K562 (cell line): Measurements from ENCODE around the gene ADAM23. TPM values are rescaled to one million over a fixed set of nuclear protein-coding genes. Genes with fewer than 3 reads are reported as not detected.

Source experiments
- ATAC-seq: fragments of 200-7000 bp; cut with Tn5 transposase; 3 replicates; pipeline ENCODE4 v1.9.1; 2020; ENCODE audit warnings: moderate library complexity
- BruUV-seq: library from RNA; stranded (reverse); fragments of 400-500 nt; replicated peaks from 2 replicates; lab custom pipeline; 2021; lab: Mats Ljungman, UMichigan
- CTCF ChIA-PET: fragments of 300-600 bp; formaldehyde crosslinking; extraction: SDS; loops from one replicate; lab custom pipeline; 2021; ENCODE audit warnings: low intra/inter-chr PET ratio; lab: Yijun Ruan, JAX
- POLR2A ChIA-PET: fragments of 300-600, 350-650 bp; sonication (Branson Sonifier 250); formaldehyde crosslinking; extraction: SDS; loops from one replicate; lab custom pipeline; 2021; ENCODE audit warnings: antibody characterized with exemption, inconsistent platforms; lab: Yijun Ruan, JAX
- DNase-seq, 4 experiments: peaks; one replicate each; pipeline versions ENCODE4 v3.0.0 to v3.0.0-alpha.2; 2011 to 2018; ENCODE audit warnings: low spot score in 3 of 4, mixed read lengths in 3 of 4; ENCODE audit errors: extremely low read depth in 1 of 4
- FAIRE-seq: peaks from 2 replicates; lab custom pipeline; 2011; peaks lifted over from hg19 to GRCh38; lab: Jason Lieb, UNC
- H2AFZ ChIP-seq: 2 replicates; pipeline ENCODE4 v1.6.0; 2011; ENCODE audit warnings: low read depth, low read length, control low read depth, inconsistent platforms
- H3K27ac ChIP-seq: fragments of 200-600 bp; 3 replicates; pipeline ENCODE4 v1.8.0; 2011; ENCODE audit warnings: low read depth, mild to moderate bottlenecking, control low read depth, inconsistent platforms, low read length, moderate library complexity, mixed read lengths; ENCODE audit errors: extremely low read depth
- H3K27me3 ChIP-seq, 2 experiments: fragments of 300-600 bp in 1 of 2; 2 replicates in 1 of 2; 3 replicates in 1 of 2; pipeline versions ENCODE4 v1.6.0 to v1.8.0; 2011; ENCODE audit warnings: inconsistent platforms in 2 of 2, low read length in 2 of 2, mild to moderate bottlenecking in 1 of 2, mixed read lengths in 1 of 2, moderate library complexity in 1 of 2; ENCODE audit not compliant: control insufficient read depth in 2 of 2, insufficient read depth in 2 of 2
- H3K36me3 ChIP-seq: fragments of 300-600 bp; 3 replicates; pipeline ENCODE4 v1.8.0; 2011; ENCODE audit warnings: mild to moderate bottlenecking, low read length, inconsistent platforms; ENCODE audit not compliant: control insufficient read depth, insufficient read depth
- H3K4me1 ChIP-seq, 2 experiments: fragments of 200-600 bp in 1 of 2; replicated peaks in 1 of 2; 2 replicates in 1 of 2; 3 replicates in 1 of 2; pipeline versions ENCODE4 v1.5.1 to v1.8.0; 2011; ENCODE audit warnings: inconsistent platforms in 2 of 2, low read length in 2 of 2, mild to moderate bottlenecking in 1 of 2, mixed read lengths in 1 of 2, moderate library complexity in 1 of 2; ENCODE audit not compliant: control insufficient read depth in 2 of 2, insufficient read depth in 2 of 2
- H3K4me2 ChIP-seq: 2 replicates; pipeline ENCODE4 v1.6.1; 2011; ENCODE audit warnings: low read length, control low read depth, inconsistent platforms, mixed read lengths; ENCODE audit not compliant: insufficient read depth
- H3K4me3 ChIP-seq: fragments of 200-600 bp; sonication (generic), shearing (Covaris generic); 2 replicates; pipeline ENCODE4 v1.5.1; 2016; ENCODE audit warnings: control low read depth, inconsistent platforms
- H3K79me2 ChIP-seq: fragments of 200-600 bp; 3 replicates; pipeline ENCODE4 v1.8.0; 2011; ENCODE audit warnings: low read length, inconsistent platforms; ENCODE audit not compliant: control insufficient read depth, insufficient read depth
- H3K9ac ChIP-seq, 2 experiments: 2 replicates each; pipeline versions ENCODE4 v1.6.0 to v1.6.1; 2011; ENCODE audit warnings: low read depth in 2 of 2, low read length in 2 of 2, control low read depth in 1 of 2, inconsistent platforms in 1 of 2, mild to moderate bottlenecking in 1 of 2, mixed read lengths in 1 of 2; ENCODE audit not compliant: insufficient read depth in 1 of 2
- H3K9me1 ChIP-seq: one replicate; pipeline ENCODE4 v1.6.0; 2011; ENCODE audit warnings: inconsistent platforms, mild to moderate bottlenecking, low read length, moderate library complexity; ENCODE audit not compliant: control insufficient read depth, insufficient read depth
- H3K9me3 ChIP-seq: replicated peaks from 2 replicates; pipeline ENCODE4 v1.5.1; 2011; ENCODE audit warnings: low read depth, low read length, inconsistent platforms; ENCODE audit not compliant: control insufficient read depth, insufficient read depth
- H4K20me1 ChIP-seq: replicated peaks from 2 replicates; pipeline ENCODE4 v1.6.1; 2011; ENCODE audit warnings: low read length, inconsistent platforms, mixed read lengths; ENCODE audit not compliant: control insufficient read depth, insufficient read depth
- CBX3 ChIP-seq, 2 experiments: IDR thresholded peaks; 1 replicate in 1 of 2; 2 replicates in 1 of 2; pipeline ENCODE4 v1.6.1; 2012; ENCODE audit warnings: inconsistent platforms in 2 of 2, low read length in 2 of 2, borderline replicate concordance in 1 of 2, control low read depth in 1 of 2
- FIP1L1 ChIP-seq: fragments of 200-400 bp; formaldehyde crosslinking; IDR thresholded peaks from 2 replicates; pipeline ENCODE4 v1.6.1; 2018; ENCODE audit warnings: mild to moderate bottlenecking, low read depth, low read length; ENCODE audit not compliant: poor library complexity, severe bottlenecking
- KLF13 ChIP-seq: fragments of 450-650 bp; IDR thresholded peaks from 2 replicates; pipeline ENCODE4 v1.6.1; 2016; ENCODE audit warnings: missing genetic modification characterization, low read depth, mild to moderate bottlenecking, missing compliant biosample characterization, moderate library complexity, borderline replicate concordance
- KLF16 ChIP-seq: IDR thresholded peaks from 2 replicates; pipeline ENCODE4 v1.6.1; 2016; ENCODE audit warnings: antibody characterized with exemption
- MXI1 ChIP-seq: IDR thresholded peaks from 2 replicates; pipeline ENCODE4 v1.6.1; 2011; ENCODE audit warnings: low read depth, mild to moderate bottlenecking, improper control_type of control experiment, low read length
- SIN3B ChIP-seq: fragments of 450-650 bp; IDR thresholded peaks from 2 replicates; pipeline ENCODE4 v1.6.1; 2017; ENCODE audit warnings: low read depth, mild to moderate bottlenecking, moderate library complexity
- SRSF3 ChIP-seq: fragments of 200-400 bp; formaldehyde crosslinking; IDR thresholded peaks from 2 replicates; pipeline ENCODE4 v1.6.1; 2016; ENCODE audit warnings: mild to moderate bottlenecking, low read length, moderate library complexity; ENCODE audit not compliant: insufficient read depth
- ZNF717 ChIP-seq: fragments of 250-450 bp; sonication (Bioruptor Pico); IDR thresholded peaks from 2 replicates; pipeline ENCODE4 v1.5.0; 2021
- WGBS: fragments of 100-300 bp; shearing (Covaris generic); methylation state at CpG from one replicate; pipeline ENCODE4 v1.1.6; 2016; ENCODE audit warnings: low coverage, mixed read lengths; ENCODE audit not compliant: insufficient coverage; ENCODE audit errors: missing lambda C conversion rate; 5-methylcytosine and 5-hydroxymethylcytosine counted together
- in situ Hi-C: fragments of 300-500 bp; cut with MboI; formaldehyde crosslinking; loops from 4 replicates; pipeline ENCODE4 v1.15.0; 2018; ENCODE audit warnings: inconsistent platforms, mixed read lengths
- intact Hi-C: fragments of 100-400 bp; cut with micrococcal nuclease; formaldehyde crosslinking; loops from 2 replicates; pipeline ENCODE4 v1.14.2; 2022
- polyA plus RNA-seq, 8 experiments: library from polyadenylated mRNA; depleted of rRNA in 4 of 8; stranded (reverse) in 5 of 8; unstranded in 3 of 8; fragments of >200 nt; fragmentation: Nextera tagmentation in 2 of 8; fragmentation: Illumina TruSeq in 1 of 8; extraction: Ambion mirVana in 2 of 8; extraction: Trizol in 1 of 8; gene quantifications; 2 replicates each; pipeline versions ENCODE4 v1.2.1 to v1.2.3, GENCODE V29; 2011 to 2014; ENCODE audit warnings: inconsistent platforms in 1 of 8, missing spikeins in 1 of 8
- total RNA-seq, 7 experiments: library from RNA; depleted of rRNA in 6 of 7; stranded (reverse); fragments of >200 nt in 6 of 7; fragmentation: Illumina TruSeq in 2 of 7; extraction: Trizol in 2 of 7; gene quantifications; 2 replicates each; pipeline versions ENCODE4 v1.2.1 to v1.2.3, GENCODE V29; 2011 to 2021; ENCODE audit warnings: low replicate concordance in 1 of 7
- TF ChIP-seq, protein P1 (sequence below): fragments of 450-650 bp; IDR thresholded peaks from 2 replicates; pipeline ENCODE4 v1.6.1; 2018; ENCODE audit not compliant: partially characterized antibody

The ADAM23 gene
- total and polyA plus RNA-seq, 9 of the 15 experiments (the other 6 are each of a cell fraction or from before 2014, with no cell fraction given) = 0.02 TPM; not detected in 8

DNA sequence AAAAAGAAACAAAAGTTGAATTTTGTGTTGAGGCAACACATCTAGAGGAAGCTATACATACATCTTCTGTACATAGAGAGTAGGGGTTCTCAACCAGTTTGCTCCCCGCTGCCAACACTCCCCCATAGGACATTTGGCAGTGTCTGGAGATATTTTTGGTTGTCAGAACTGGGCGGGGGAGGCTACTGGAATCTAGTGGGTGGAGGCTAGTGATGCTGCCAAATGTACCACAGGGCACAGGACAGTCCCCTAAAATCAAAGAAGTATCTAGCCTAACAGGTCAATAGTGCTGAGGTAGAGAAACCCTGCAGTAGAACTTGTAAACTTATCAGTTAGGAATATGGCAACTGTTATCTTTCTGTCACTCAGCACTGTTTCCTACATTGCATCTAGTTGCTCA is 21.3 kb downstream of the ADAM23 start:
- no TSS peak for BruUV-seq
- no peak for FAIRE-seq
- Histone ChIP-seq H3K36me3 (no peaks in the 10 kb centered on the region), H3K27ac (no peak overlapping the region), H3K9me3 (no peaks in the 10 kb centered on the region), H3K27me3 (no peaks in the 10 kb centered on the region), H3K4me2 (no peak overlapping the region), H2AFZ (no peak overlapping the region), H3K9ac (no peak overlapping the region), H3K4me3 (no peak overlapping the region), H4K20me1 (no peaks in the 10 kb centered on the region), H3K9me1 (no peaks in the 10 kb centered on the region)
- ChIA-PET POLR2A (no interaction called here), CTCF (no interaction called here)
- intact Hi-C loops = no loop called here
- TF ChIP-seq ZNF717 (CRISPR knock-in tag) (no peak), SRSF3 (no peak), MXI1 (no peak), KLF16 (no peak), FIP1L1 (no peak), CBX3 (IDR thresholded peaks at IDR 0.05; ENCODE audit: borderline replicate concordance in 1 of 2, low read length in 2 of 2) (no peak), KLF13 (tag) (no peak), SIN3B (no peak)
- TF ChIP-seq, protein P1, sequence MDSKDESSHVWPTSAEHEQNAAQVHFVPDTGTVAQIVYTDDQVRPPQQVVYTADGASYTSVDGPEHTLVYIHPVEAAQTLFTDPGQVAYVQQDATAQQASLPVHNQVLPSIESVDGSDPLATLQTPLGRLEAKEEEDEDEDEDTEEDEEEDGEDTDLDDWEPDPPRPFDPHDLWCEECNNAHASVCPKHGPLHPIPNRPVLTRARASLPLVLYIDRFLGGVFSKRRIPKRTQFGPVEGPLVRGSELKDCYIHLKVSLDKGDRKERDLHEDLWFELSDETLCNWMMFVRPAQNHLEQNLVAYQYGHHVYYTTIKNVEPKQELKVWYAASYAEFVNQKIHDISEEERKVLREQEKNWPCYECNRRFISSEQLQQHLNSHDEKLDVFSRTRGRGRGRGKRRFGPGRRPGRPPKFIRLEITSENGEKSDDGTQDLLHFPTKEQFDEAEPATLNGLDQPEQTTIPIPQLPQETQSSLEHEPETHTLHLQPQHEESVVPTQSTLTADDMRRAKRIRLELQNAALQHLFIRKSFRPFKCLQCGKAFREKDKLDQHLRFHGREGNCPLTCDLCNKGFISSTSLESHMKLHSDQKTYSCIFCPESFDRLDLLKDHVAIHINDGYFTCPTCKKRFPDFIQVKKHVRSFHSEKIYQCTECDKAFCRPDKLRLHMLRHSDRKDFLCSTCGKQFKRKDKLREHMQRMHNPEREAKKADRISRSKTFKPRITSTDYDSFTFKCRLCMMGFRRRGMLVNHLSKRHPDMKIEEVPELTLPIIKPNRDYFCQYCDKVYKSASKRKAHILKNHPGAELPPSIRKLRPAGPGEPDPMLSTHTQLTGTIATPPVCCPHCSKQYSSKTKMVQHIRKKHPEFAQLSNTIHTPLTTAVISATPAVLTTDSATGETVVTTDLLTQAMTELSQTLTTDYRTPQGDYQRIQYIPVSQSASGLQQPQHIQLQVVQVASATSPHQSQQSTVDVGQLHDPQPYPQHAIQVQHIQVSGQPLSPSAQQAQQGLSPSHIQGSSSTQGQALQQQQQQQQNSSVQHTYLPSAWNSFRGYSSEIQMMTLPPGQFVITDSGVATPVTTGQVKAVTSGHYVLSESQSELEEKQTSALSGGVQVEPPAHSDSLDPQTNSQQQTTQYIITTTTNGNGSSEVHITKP = peak; percentile 18
- TF ChIP-seq, all 486 proteins: peak for 1
- DNase-seq (no peak), ATAC-seq (no peak)
- no peaks in the 10 kb centered on the region for H3K79me2 ChIP-seq
- WGBS = 6% methylated on average over 2 of the region's 2 CpGs
- no peaks in the 10 kb centered on the region for H3K4me1 ChIP-seq
- in situ Hi-C loops = no loop called here
